Measurements from ENCODE around the gene TMEM179. TPM values are rescaled to one million over a fixed set of nuclear protein-coding genes. Genes with fewer than 3 reads are reported as not detected.
"Not testable (repeated sequence)": the region's sequence is repeated elsewhere in the genome, so short reads cannot be mapped to it uniquely, and the experiment has no call there.

The TMEM179 gene
- total and polyA plus RNA-seq, 2 of the 13 experiments (the other 11 are each of a cell fraction or from before 2014, with no cell fraction given): not detected

DNA sequence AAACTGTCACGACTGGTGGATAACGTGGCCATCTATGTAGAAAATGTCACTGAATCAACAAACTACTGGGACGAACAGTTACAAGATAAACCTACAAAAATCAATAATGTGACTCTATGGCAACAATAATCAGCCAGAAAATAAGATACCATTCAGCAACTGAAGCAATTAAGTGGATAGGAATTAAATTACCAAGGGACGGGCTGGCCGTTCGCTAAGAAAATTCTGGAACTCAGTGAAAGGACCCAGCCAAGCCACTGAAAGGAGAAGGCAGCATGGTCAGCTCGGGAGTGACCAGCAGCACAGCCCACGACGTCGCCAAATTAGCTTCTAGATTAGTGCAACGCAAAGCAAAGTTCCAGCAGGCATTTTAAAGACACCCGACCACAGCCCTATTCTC lies 33.6 kb upstream of the TMEM179 start:
- POLR2A ChIA-PET: no interaction called here
- TF ChIP-seq EZH2 (conservative IDR thresholded peaks at IDR 0.05; ENCODE audit: low read depth, low read length) (0 out of 2 replicates have a peak, but pooled peaks have one; percentile 46), TSC22D2 (CRISPR knock-in tag; IDR thresholded peaks at IDR 0.05; ENCODE audit: borderline replicate concordance) (no peak)
- DNase-seq (ENCODE audit: low spot score) (no peak), FAIRE-seq (no peak), ATAC-seq (no peak)
- Histone ChIP-seq H3K4me1 (ENCODE audit: insufficient read depth, low read length) (peaks cover 18% of the 10 kb centered on the region; the same call in 1 of the 2 replicates), H3K9me3 (ENCODE audit: low read length) (no peaks in the 10 kb centered on the region), H3K4me2 (ENCODE audit: low read depth, low read length) (no peak overlapping the region), H3K27me3 (ENCODE audit: control insufficient read depth in 1 of 2, insufficient read depth in 2 of 2, low read length in 2 of 2) (peaks cover 8 to 77% of the 10 kb centered on the region in 2 experiments), H3K4me3 (replicated peaks in 1 of 3; ENCODE audit: insufficient read depth in 1 of 3, low read depth in 2 of 3, low read length in 3 of 3) (no peak overlapping the region), H3K9ac (ENCODE audit: insufficient read depth, low read depth, low read length) (no peak overlapping the region), H3K36me3 (replicated peaks in 1 of 2; ENCODE audit: control insufficient read depth in 1 of 2, insufficient read depth in 2 of 2, low read length in 2 of 2) (no peaks in the 10 kb centered on the region), H3K27ac (ENCODE audit: extremely low read length, insufficient read depth, low read length) (no peak overlapping the region), H4K20me1 (ENCODE audit: insufficient read depth, low read length) (no peaks in the 10 kb centered on the region), H2AFZ (ENCODE audit: low read length) (no peak overlapping the region), H3K79me2 (ENCODE audit: insufficient read depth, low read length) (no peaks in the 10 kb centered on the region)
- WGBS (ENCODE audit: low lambda C conversion rate): 2% methylated on average over 12 of the region's 12 CpGs
- CTCF ChIA-PET (ENCODE audit: low intra/inter-chr PET ratio, low total read pairs): no interaction called here
- intact Hi-C loops (cut with micrococcal nuclease; ENCODE audit: unreplicated experiment): no loop called here
- no TSS peak for BruUV-seq (replicated peaks)
- in situ Hi-C loops (cut with HindIII; ENCODE audit: extremely low pct_ligation_motif_present, low pct_unique_long_range_greater_than_20kb): no loop called here

DNA sequence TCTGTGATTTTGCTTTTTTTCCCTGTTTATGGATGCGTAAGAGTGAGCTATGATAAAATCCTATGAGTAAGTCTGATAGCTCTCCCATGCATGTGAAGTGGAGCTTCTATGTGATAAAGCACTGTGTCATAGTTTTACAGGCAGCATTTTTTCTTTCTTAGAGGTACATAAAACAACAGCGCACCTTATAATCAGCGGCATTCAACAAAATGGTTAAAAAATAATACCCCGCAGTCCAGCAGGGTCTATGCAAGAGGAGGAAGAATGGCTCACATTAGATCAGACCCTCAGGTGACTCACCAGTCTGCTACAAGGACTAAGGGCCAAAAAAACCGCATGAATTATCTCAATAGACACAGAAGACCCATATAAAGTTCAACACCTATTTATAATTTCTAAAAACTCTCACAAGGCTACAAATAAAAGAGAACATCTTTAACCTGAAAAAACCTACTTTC lies 33.0 kb upstream of the TMEM179 start:
- peaks cover 18% of the 10 kb centered on the region; the same call in 1 of the 2 replicates for H3K4me1 ChIP-seq (ENCODE audit: insufficient read depth, low read length)
- ATAC-seq: no peak
- FAIRE-seq: no peak
- H2AFZ ChIP-seq (ENCODE audit: low read length): no peak overlapping the region
- ChIA-PET POLR2A (no interaction called here), CTCF (ENCODE audit: low intra/inter-chr PET ratio, low total read pairs) (no interaction called here)
- BruUV-seq (replicated peaks): no TSS peak
- WGBS (ENCODE audit: low lambda C conversion rate): 18% methylated on average over 5 of the region's 5 CpGs
- intact Hi-C loops (cut with micrococcal nuclease; ENCODE audit: unreplicated experiment): no loop called here
- H3K9ac ChIP-seq (ENCODE audit: insufficient read depth, low read depth, low read length): no peak overlapping the region
- peaks cover 9 to 77% of the 10 kb centered on the region in 2 experiments for H3K27me3 ChIP-seq (ENCODE audit: control insufficient read depth in 1 of 2, insufficient read depth in 2 of 2, low read length in 2 of 2)
- H4K20me1 ChIP-seq (ENCODE audit: insufficient read depth, low read length): no peaks in the 10 kb centered on the region
- no peak overlapping the region for H3K4me2 ChIP-seq (ENCODE audit: low read depth, low read length)
- no peaks in the 10 kb centered on the region for H3K36me3 ChIP-seq (replicated peaks in 1 of 2; ENCODE audit: control insufficient read depth in 1 of 2, insufficient read depth in 2 of 2, low read length in 2 of 2)
- H3K4me3 ChIP-seq (replicated peaks in 1 of 3; ENCODE audit: insufficient read depth in 1 of 3, low read depth in 2 of 3, low read length in 3 of 3): no peak overlapping the region
- no peak for DNase-seq (ENCODE audit: low spot score)
- H3K9me3 ChIP-seq (ENCODE audit: low read length): no peaks in the 10 kb centered on the region
- H3K27ac ChIP-seq (ENCODE audit: extremely low read length, insufficient read depth, low read length): no peak overlapping the region
- in situ Hi-C loops (cut with HindIII; ENCODE audit: extremely low pct_ligation_motif_present, low pct_unique_long_range_greater_than_20kb): no loop called here
- no peaks in the 10 kb centered on the region for H3K79me2 ChIP-seq (ENCODE audit: insufficient read depth, low read length)
- no peak for TF ChIP-seq ZNF549 (CRISPR knock-in tag; IDR thresholded peaks at IDR 0.05)
- no peak for TF ChIP-seq CREM (IDR thresholded peaks at IDR 0.05)
- no peak for TF ChIP-seq CREM (CRISPR knock-in tag; IDR thresholded peaks at IDR 0.05)
- TF ChIP-seq, protein P1, sequence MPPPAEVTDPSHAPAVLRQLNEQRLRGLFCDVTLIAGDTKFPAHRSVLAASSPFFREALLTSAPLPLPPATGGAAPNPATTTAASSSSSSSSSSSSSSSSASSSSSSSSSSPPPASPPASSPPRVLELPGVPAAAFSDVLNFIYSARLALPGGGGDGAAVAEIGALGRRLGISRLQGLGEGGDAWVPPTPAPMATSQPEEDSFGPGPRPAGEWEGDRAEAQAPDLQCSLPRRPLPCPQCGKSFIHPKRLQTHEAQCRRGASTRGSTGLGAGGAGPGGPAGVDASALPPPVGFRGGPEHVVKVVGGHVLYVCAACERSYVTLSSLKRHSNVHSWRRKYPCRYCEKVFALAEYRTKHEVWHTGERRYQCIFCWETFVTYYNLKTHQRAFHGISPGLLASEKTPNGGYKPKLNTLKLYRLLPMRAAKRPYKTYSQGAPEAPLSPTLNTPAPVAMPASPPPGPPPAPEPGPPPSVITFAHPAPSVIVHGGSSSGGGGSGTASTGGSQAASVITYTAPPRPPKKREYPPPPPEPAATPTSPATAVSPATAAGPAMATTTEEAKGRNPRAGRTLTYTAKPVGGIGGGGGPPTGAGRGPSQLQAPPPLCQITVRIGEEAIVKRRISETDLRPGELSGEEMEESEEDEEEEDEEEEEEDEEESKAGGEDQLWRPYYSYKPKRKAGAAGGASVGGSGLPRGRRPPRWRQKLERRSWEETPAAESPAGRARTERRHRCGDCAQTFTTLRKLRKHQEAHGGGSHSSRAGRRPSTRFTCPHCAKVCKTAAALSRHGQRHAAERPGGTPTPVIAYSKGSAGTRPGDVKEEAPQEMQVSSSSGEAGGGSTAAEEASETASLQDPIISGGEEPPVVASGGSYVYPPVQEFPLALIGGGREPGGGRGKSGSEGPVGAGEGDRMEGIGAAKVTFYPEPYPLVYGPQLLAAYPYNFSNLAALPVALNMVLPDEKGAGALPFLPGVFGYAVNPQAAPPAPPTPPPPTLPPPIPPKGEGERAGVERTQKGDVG (CRISPR knock-in tag; IDR thresholded peaks at IDR 0.05; ENCODE audit: borderline replicate concordance): no peak

DNA sequence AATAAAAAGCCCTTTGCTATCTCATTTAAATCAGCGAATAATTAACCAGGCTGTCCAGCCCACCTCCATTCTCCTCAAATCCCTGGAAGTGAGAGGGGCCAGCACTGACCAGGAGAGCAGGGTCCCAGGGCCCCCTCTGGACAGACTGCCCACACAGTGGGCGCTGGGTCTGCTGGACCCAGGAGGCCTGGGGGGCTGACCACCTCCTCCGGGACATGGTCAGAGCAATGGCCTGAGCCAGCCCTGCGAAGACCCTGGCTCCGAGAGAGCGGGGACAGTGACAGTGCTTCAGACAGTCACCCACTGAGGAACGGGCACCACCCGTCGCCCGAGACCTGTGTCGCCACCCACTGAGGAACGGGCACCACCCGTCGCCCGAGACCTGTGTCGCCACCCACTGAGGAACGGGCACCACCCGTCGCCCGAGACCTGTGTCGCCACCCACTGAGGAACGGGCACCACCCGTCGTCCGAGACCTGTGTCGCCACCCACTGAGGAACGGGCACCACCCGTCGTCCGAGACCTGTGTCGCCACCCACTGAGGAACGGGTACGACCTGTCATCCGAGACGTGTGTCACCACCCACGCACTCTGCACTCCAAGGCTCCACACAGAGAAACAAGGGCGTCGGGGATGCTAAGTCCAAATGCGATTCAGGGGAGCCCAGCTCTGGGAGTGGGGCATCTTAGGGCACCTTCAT lies 32.4 kb upstream of the TMEM179 start:
- ATAC-seq, POLR2A ChIA-PET: not testable (repeated sequence)

More for the DNA sequence above, 32.4 kb upstream of the TMEM179 start:
- H4K20me1 ChIP-seq (ENCODE audit: insufficient read depth, low read length); H3K4me3 ChIP-seq (replicated peaks in 1 of 3; ENCODE audit: insufficient read depth in 1 of 3, low read depth in 2 of 3, low read length in 3 of 3); H3K4me2 ChIP-seq (ENCODE audit: low read depth, low read length); H3K36me3 ChIP-seq (replicated peaks in 1 of 2; ENCODE audit: control insufficient read depth in 1 of 2, insufficient read depth in 2 of 2, low read length in 2 of 2); H2AFZ ChIP-seq (ENCODE audit: low read length); H3K9ac ChIP-seq (ENCODE audit: insufficient read depth, low read depth, low read length); FAIRE-seq; H3K27ac ChIP-seq (ENCODE audit: extremely low read length, insufficient read depth, low read length); CTCF ChIA-PET (ENCODE audit: low intra/inter-chr PET ratio, low total read pairs); DNase-seq (ENCODE audit: low spot score); H3K79me2 ChIP-seq (ENCODE audit: insufficient read depth, low read length); H3K9me3 ChIP-seq (ENCODE audit: low read length); in situ Hi-C loops (cut with HindIII; ENCODE audit: extremely low pct_ligation_motif_present, low pct_unique_long_range_greater_than_20kb); BruUV-seq (replicated peaks); intact Hi-C loops (cut with micrococcal nuclease; ENCODE audit: unreplicated experiment): not testable (repeated sequence)
- H3K27me3 ChIP-seq (ENCODE audit: control insufficient read depth in 1 of 2, insufficient read depth in 2 of 2, low read length in 2 of 2): peaks cover 10 to 75% of the 10 kb centered on the region in 2 experiments
- WGBS (ENCODE audit: low lambda C conversion rate): 47% methylated on average over 15 of the region's 39 CpGs
- peaks cover 12% of the 10 kb centered on the region; the same call in 1 of the 2 replicates for H3K4me1 ChIP-seq (ENCODE audit: insufficient read depth, low read length)

Measured in HepG2 (cell line).